ENCODE results near the gene ST6GAL1. TPM values are rescaled to one million over a fixed set of nuclear protein-coding genes. Genes with fewer than 3 reads are reported as not detected.
"Not testable (repeated sequence)": the region's sequence is repeated elsewhere in the genome, so short reads cannot be mapped to it uniquely, and the experiment has no call there.

ST6GAL1 gene
- total RNA-seq, 1 experiment from 2014 or later: 3.3 TPM

GRCh38 chr3:186902154-186902553 lies 28.2 kb upstream of the ST6GAL1 start:
- Histone ChIP-seq H3K4me3 (ENCODE audit: low read depth in 2 of 2, low read length in 2 of 2) (no peak overlapping the region), H3K36me3 (ENCODE audit: control insufficient read depth, insufficient read depth, low read length) (no peaks in the 10 kb centered on the region), H3K4me1 (ENCODE audit: control insufficient read depth, insufficient read depth, low read length) (no peaks in the 10 kb centered on the region), H3K27me3 (ENCODE audit: control insufficient read depth, insufficient read depth, low read length) (no peaks in the 10 kb centered on the region), H3K27ac (ENCODE audit: low read length) (no peak overlapping the region), H3K9me3 (ENCODE audit: control insufficient read depth, insufficient read depth, low read depth, low read length) (no peaks in the 10 kb centered on the region)
- no TSS peak for BruUV-seq (replicated peaks)
- in situ Hi-C loops (cut with HindIII; ENCODE audit: low pct_unique_long_range_greater_than_20kb, low sequenced_read_pairs): no loop called here
- no peak for DNase-seq (ENCODE audit: low read depth, low spot score)
- intact Hi-C loops (cut with micrococcal nuclease; ENCODE audit: unreplicated experiment): no loop called here
- CTCF ChIA-PET: no interaction called here
- TF ChIP-seq, protein P1, sequence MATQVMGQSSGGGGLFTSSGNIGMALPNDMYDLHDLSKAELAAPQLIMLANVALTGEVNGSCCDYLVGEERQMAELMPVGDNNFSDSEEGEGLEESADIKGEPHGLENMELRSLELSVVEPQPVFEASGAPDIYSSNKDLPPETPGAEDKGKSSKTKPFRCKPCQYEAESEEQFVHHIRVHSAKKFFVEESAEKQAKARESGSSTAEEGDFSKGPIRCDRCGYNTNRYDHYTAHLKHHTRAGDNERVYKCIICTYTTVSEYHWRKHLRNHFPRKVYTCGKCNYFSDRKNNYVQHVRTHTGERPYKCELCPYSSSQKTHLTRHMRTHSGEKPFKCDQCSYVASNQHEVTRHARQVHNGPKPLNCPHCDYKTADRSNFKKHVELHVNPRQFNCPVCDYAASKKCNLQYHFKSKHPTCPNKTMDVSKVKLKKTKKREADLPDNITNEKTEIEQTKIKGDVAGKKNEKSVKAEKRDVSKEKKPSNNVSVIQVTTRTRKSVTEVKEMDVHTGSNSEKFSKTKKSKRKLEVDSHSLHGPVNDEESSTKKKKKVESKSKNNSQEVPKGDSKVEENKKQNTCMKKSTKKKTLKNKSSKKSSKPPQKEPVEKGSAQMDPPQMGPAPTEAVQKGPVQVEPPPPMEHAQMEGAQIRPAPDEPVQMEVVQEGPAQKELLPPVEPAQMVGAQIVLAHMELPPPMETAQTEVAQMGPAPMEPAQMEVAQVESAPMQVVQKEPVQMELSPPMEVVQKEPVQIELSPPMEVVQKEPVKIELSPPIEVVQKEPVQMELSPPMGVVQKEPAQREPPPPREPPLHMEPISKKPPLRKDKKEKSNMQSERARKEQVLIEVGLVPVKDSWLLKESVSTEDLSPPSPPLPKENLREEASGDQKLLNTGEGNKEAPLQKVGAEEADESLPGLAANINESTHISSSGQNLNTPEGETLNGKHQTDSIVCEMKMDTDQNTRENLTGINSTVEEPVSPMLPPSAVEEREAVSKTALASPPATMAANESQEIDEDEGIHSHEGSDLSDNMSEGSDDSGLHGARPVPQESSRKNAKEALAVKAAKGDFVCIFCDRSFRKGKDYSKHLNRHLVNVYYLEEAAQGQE (IDR thresholded peaks at IDR 0.05; ENCODE audit: insufficient read depth in 1 of 2, low read depth in 2 of 2, low read length in 1 of 2): no peak
- TF ChIP-seq SIN3A (IDR thresholded peaks at IDR 0.05; ENCODE audit: borderline replicate concordance, insufficient read depth, low read depth, low read length): no peak
- no peak for TF ChIP-seq POLR2AphosphoS5 (IDR thresholded peaks at IDR 0.05; ENCODE audit: low read depth, low read length)
- TF ChIP-seq TCF7L2 (IDR thresholded peaks at IDR 0.05; ENCODE audit: low read depth, low read length): no peak
- no peak for TF ChIP-seq CTCF (IDR thresholded peaks at IDR 0.05)
- POLR2A ChIA-PET: no interaction called here
- ATAC-seq: no peak

GRCh38 chr3:186902713-186903112 lies 27.6 kb upstream of the ST6GAL1 start:
- no peak overlapping the region for H3K4me3 ChIP-seq (ENCODE audit: low read depth in 2 of 2, low read length in 2 of 2)
- CTCF ChIA-PET: no interaction called here
- in situ Hi-C loops (cut with HindIII; ENCODE audit: low pct_unique_long_range_greater_than_20kb, low sequenced_read_pairs): no loop called here

DNA sequence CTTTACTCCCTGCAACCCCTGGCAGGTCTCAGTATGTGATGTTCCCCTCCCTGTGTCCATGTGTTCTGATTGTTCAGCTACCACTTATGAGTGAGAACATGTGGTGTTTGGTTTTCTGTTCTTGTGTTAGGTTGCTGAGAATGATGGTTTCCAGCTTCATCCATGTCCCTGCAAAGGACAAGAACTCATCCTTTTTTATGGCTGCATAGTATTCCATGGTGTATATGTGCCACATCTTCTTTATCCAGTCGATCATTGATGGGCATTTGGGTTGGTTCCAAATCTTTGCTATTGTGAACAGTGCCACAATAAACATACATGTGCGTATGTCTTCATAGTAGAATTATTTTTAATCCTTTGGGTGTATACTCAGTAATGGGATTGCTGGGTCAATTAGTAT lies 26.6 kb upstream of the ST6GAL1 start:
- DNase-seq (ENCODE audit: low read depth, low spot score); intact Hi-C loops (cut with micrococcal nuclease; ENCODE audit: unreplicated experiment); H3K27me3 ChIP-seq (ENCODE audit: control insufficient read depth, insufficient read depth, low read length); CTCF ChIA-PET; H3K27ac ChIP-seq (ENCODE audit: low read length); BruUV-seq (replicated peaks); POLR2A ChIA-PET; ATAC-seq; in situ Hi-C loops (cut with HindIII; ENCODE audit: low pct_unique_long_range_greater_than_20kb, low sequenced_read_pairs); H3K4me3 ChIP-seq (ENCODE audit: low read depth in 2 of 2, low read length in 2 of 2); H3K9me3 ChIP-seq (ENCODE audit: control insufficient read depth, insufficient read depth, low read depth, low read length); H3K36me3 ChIP-seq (ENCODE audit: control insufficient read depth, insufficient read depth, low read length); H3K4me1 ChIP-seq (ENCODE audit: control insufficient read depth, insufficient read depth, low read length): not testable (repeated sequence)

More at GRCh38 chr3:186902713-186903112, 27.6 kb upstream of the ST6GAL1 start:
- H3K9me3 ChIP-seq (ENCODE audit: control insufficient read depth, insufficient read depth, low read depth, low read length): no peaks in the 10 kb centered on the region
- POLR2A ChIA-PET: no interaction called here
- BruUV-seq (replicated peaks): no TSS peak
- H3K27ac ChIP-seq (ENCODE audit: low read length): no peak overlapping the region
- no peaks in the 10 kb centered on the region for H3K27me3 ChIP-seq (ENCODE audit: control insufficient read depth, insufficient read depth, low read length)
- intact Hi-C loops (cut with micrococcal nuclease; ENCODE audit: unreplicated experiment): no loop called here
- no peaks in the 10 kb centered on the region for H3K4me1 ChIP-seq (ENCODE audit: control insufficient read depth, insufficient read depth, low read length)
- TF ChIP-seq SIN3A (IDR thresholded peaks at IDR 0.05; ENCODE audit: borderline replicate concordance, insufficient read depth, low read depth, low read length) (no peak), POLR2AphosphoS5 (IDR thresholded peaks at IDR 0.05; ENCODE audit: low read depth, low read length) (no peak), TCF7L2 (IDR thresholded peaks at IDR 0.05; ENCODE audit: low read depth, low read length) (no peak), CTCF (IDR thresholded peaks at IDR 0.05) (no peak)
- TF ChIP-seq, protein P1 (IDR thresholded peaks at IDR 0.05; ENCODE audit: insufficient read depth in 1 of 2, low read depth in 2 of 2, low read length in 1 of 2): no peak
- ATAC-seq (peak; percentile 34; the same call in 1 of the 2 replicates), DNase-seq (ENCODE audit: low read depth, low spot score) (no peak)
- H3K36me3 ChIP-seq (ENCODE audit: control insufficient read depth, insufficient read depth, low read length): no peaks in the 10 kb centered on the region

GRCh38 chr3:186907075-186907474 lies 23.3 kb upstream of the ST6GAL1 start:
- POLR2A ChIA-PET; ATAC-seq; H3K4me3 ChIP-seq (ENCODE audit: low read depth in 2 of 2, low read length in 2 of 2); H3K27ac ChIP-seq (ENCODE audit: low read length); H3K36me3 ChIP-seq (ENCODE audit: control insufficient read depth, insufficient read depth, low read length); BruUV-seq (replicated peaks); H3K27me3 ChIP-seq (ENCODE audit: control insufficient read depth, insufficient read depth, low read length); H3K9me3 ChIP-seq (ENCODE audit: control insufficient read depth, insufficient read depth, low read depth, low read length); in situ Hi-C loops (cut with HindIII; ENCODE audit: low pct_unique_long_range_greater_than_20kb, low sequenced_read_pairs); intact Hi-C loops (cut with micrococcal nuclease; ENCODE audit: unreplicated experiment); H3K4me1 ChIP-seq (ENCODE audit: control insufficient read depth, insufficient read depth, low read length); DNase-seq (ENCODE audit: low read depth, low spot score): not testable (repeated sequence)
- CTCF ChIA-PET: interaction anchor here (0.7 kb wide), 1 partner anchor 258 kb away, joined by 3 read pairs; no protein-coding TSS in a partner anchor
